Jurkat, Clone E6-1 (cell line): ENCODE data around the gene FADS6.
"Not testable (repeated sequence)": the region's sequence is repeated elsewhere in the genome, so short reads cannot be mapped to it uniquely, and the experiment has no call there.

Experiments
- DNase-seq: peaks from one replicate; pipeline ENCODE4 v3.0.0-alpha.2; 2011; ENCODE audit warnings: low read depth, low spot score
- H3K4me3 ChIP-seq: 2 replicates; pipeline ENCODE4 v1.5.1; 2011; ENCODE audit warnings: mild to moderate bottlenecking, low read length, control low read depth, moderate library complexity

Gene FADS6

GRCh38 chr17:74873037-74873873 is 20.2 kb downstream of the FADS6 start:
- peak; percentile 100 for DNase-seq
- peak overlapping the region; percentile 82 for H3K4me3 ChIP-seq

- H3K4me3 ChIP-seq = peak within 1 kb of the TSS; percentile 82
- DNase-seq = no peak
Measured at GRCh38 chr17:74872313-74873036, 21.0 kb downstream of the FADS6 start, which contains the start of gene FDXR. Gene FDXR, minus strand, starts transcription at chr17:74872994. Its CDS starts 50 bp downstream, at chr17:74872944.

GRCh38 chr17:74871356-74872076 is 21.9 kb downstream of the FADS6 start:
- H3K4me3 ChIP-seq = no peak overlapping the region
- DNase-seq = no peak

- no peak for DNase-seq
- H3K4me3 ChIP-seq = no peak overlapping the region
Measured at GRCh38 chr17:74870512-74870911, 22.9 kb downstream of the FADS6 start.

GRCh38 chr17:74870028-74870427 is 23.4 kb downstream of the FADS6 start:
- not testable (repeated sequence) for DNase-seq, H3K4me3 ChIP-seq

- DNase-seq = no peak
- H3K4me3 ChIP-seq = no peak overlapping the region
Measured at GRCh38 chr17:74868908-74869255, 24.6 kb downstream of the FADS6 start.

- no peak overlapping the region for H3K4me3 ChIP-seq
- no peak for DNase-seq
Measured at GRCh38 chr17:74868251-74868907, 25.1 kb downstream of the FADS6 start.

GRCh38 chr17:74866198-74866835 is 27.1 kb downstream of the FADS6 start:
- no peak overlapping the region for H3K4me3 ChIP-seq
- DNase-seq = no peak

- H3K4me3 ChIP-seq = no peak overlapping the region
- no peak for DNase-seq
Measured at GRCh38 chr17:74865504-74866197, 27.8 kb downstream of the FADS6 start.

GRCh38 chr17:74864866-74865395 is 28.5 kb downstream of the FADS6 start:
- DNase-seq = peak; percentile 34
- H3K4me3 ChIP-seq = no peak overlapping the region

GRCh38 chr17:74864297-74864865 is 29.1 kb downstream of the FADS6 start:
- no peak overlapping the region for H3K4me3 ChIP-seq
- no peak for DNase-seq

- DNase-seq = no peak
- H3K4me3 ChIP-seq = no peak overlapping the region
Measured at GRCh38 chr17:74863420-74864296, 29.8 kb downstream of the FADS6 start.

- no peak for DNase-seq
- no peak overlapping the region for H3K4me3 ChIP-seq
Measured at GRCh38 chr17:74862919-74863318, 30.5 kb downstream of the FADS6 start.

GRCh38 chr17:74862108-74862901 is 31.1 kb downstream of the FADS6 start:
- no peak for DNase-seq
- H3K4me3 ChIP-seq = no peak overlapping the region

GRCh38 chr17:74861662-74862107 is 31.7 kb downstream of the FADS6 start:
- no peak overlapping the region for H3K4me3 ChIP-seq

More at GRCh38 chr17:74861662-74862107, 31.7 kb downstream of the FADS6 start:
- no peak for DNase-seq
